ENCODE measurements around the gene PTPRD.

DNA sequence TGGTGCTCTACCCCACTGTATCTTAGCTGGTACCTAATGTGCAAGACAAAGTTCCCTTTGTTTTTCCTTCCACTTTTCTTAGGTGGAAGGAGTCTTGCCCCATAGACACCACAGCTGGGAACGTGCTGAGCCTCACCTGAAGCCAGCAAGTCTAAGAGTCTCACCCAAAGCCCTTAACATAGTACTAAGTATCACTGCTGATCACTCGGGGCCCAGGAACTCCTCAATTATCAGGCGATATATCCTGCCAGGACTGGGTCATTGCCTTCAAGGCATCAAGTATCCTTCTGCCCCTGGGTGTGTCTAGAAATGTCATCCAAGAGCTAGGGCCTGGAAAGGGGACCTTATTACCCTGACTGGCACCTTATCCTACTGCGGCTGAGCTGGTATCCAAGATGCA is 123.9 kb downstream of the PTPRD start:
- TF ChIP-seq, protein P1, sequence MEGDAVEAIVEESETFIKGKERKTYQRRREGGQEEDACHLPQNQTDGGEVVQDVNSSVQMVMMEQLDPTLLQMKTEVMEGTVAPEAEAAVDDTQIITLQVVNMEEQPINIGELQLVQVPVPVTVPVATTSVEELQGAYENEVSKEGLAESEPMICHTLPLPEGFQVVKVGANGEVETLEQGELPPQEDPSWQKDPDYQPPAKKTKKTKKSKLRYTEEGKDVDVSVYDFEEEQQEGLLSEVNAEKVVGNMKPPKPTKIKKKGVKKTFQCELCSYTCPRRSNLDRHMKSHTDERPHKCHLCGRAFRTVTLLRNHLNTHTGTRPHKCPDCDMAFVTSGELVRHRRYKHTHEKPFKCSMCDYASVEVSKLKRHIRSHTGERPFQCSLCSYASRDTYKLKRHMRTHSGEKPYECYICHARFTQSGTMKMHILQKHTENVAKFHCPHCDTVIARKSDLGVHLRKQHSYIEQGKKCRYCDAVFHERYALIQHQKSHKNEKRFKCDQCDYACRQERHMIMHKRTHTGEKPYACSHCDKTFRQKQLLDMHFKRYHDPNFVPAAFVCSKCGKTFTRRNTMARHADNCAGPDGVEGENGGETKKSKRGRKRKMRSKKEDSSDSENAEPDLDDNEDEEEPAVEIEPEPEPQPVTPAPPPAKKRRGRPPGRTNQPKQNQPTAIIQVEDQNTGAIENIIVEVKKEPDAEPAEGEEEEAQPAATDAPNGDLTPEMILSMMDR (conservative IDR thresholded peaks at IDR 0.05; ENCODE audit: low read depth, low read length), result no peak
- TF ChIP-seq EZH2 (IDR thresholded peaks at IDR 0.05; ENCODE audit: borderline replicate concordance, low read depth, low read length, poor library complexity, severe bottlenecking), result no peak
